DOHH2 (cell line): Measurements from ENCODE around the gene DCLK1.

Source experiments
- CTCF ChIP-seq: fragments of 200-600 bp; sonication (generic); IDR thresholded peaks from one replicate; pipeline ENCODE4 v1.5.1; 2014; ENCODE audit warnings: antibody characterized with exemption, mild to moderate bottlenecking, low read depth, low read length; ENCODE audit not compliant: poor library complexity, severe bottlenecking
- EZH2phosphoT487 ChIP-seq: fragments of 200-600 bp; sonication (generic); IDR thresholded peaks from 2 replicates; pipeline ENCODE4 v1.6.1; 2017; ENCODE audit warnings: borderline replicate concordance, mild to moderate bottlenecking, antibody characterized with exemption, low read length, moderate library complexity, mixed read lengths

- TF ChIP-seq CTCF = no peak
- no peak for TF ChIP-seq EZH2phosphoT487
Observed at GRCh38 chr13:35771898-35772297, 359.3 kb downstream of the DCLK1 start.
